Measurements from ENCODE around the gene ZNF618.

Gene ZNF618, protein sequence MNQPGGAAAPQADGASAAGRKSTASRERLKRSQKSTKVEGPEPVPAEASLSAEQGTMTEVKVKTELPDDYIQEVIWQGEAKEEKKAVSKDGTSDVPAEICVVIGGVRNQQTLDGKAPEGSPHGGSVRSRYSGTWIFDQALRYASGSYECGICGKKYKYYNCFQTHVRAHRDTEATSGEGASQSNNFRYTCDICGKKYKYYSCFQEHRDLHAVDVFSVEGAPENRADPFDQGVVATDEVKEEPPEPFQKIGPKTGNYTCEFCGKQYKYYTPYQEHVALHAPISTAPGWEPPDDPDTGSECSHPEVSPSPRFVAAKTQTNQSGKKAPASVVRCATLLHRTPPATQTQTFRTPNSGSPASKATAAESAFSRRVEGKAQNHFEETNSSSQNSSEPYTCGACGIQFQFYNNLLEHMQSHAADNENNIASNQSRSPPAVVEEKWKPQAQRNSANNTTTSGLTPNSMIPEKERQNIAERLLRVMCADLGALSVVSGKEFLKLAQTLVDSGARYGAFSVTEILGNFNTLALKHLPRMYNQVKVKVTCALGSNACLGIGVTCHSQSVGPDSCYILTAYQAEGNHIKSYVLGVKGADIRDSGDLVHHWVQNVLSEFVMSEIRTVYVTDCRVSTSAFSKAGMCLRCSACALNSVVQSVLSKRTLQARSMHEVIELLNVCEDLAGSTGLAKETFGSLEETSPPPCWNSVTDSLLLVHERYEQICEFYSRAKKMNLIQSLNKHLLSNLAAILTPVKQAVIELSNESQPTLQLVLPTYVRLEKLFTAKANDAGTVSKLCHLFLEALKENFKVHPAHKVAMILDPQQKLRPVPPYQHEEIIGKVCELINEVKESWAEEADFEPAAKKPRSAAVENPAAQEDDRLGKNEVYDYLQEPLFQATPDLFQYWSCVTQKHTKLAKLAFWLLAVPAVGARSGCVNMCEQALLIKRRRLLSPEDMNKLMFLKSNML

GRCh38 chr9:113876151-113876992, at the start of gene ZNF618:
TSS of gene ZNF618 (plus strand) at chr9:113876309. CDS start at chr9:113876381, 72 bp downstream.
- DNase-seq (ENCODE audit: low spot score): peak; percentile 23

- DNase-seq (ENCODE audit: low spot score): no peak
These were observed 47.9 kb upstream of the ZNF618 start for GRCh38 chr9:113828221-113828620.

GRCh38 chr9:113837334-113837733, 38.8 kb upstream of the ZNF618 start:
- no peak for DNase-seq (ENCODE audit: low spot score)

DNA sequence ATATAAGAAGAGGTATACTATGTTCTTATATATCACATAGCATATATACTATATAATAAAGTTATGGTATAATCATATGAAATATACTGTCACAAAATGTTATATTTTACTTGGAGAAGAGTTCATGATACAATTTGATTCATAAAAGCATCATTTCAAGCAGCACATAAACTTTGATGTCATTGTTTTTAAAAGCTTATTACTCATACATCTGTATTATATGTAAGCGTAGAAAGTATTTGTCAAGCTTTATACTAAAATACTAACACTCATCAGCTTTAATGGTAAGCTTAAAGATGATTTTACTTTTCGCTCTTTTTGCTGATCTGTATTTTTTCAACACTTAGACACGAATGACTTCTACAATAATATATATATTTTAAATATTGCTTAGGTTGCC, 34.0 kb upstream of the ZNF618 start:
- DNase-seq (ENCODE audit: low spot score): no peak

DNA sequence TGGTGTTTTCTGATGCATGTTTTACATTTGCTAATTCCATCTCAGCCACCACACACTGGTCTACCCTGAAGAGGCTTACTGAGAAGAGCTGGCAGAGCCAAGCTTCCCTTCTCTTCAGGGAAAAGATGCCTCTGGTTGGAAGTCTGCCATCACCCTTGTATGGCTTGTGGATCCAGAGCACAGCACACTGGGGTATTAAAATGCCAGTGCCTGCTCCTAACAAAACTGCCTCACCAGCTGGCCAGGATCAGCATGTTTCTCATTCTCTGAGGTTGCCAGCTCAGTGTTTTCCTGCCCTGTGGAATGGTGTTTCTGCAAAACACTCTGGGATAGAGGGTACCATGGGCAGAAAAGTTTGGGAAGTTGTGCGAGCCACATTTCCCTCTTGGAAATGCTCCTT, 31.6 kb upstream of the ZNF618 start:
- DNase-seq (ENCODE audit: low spot score): no peak

DNA sequence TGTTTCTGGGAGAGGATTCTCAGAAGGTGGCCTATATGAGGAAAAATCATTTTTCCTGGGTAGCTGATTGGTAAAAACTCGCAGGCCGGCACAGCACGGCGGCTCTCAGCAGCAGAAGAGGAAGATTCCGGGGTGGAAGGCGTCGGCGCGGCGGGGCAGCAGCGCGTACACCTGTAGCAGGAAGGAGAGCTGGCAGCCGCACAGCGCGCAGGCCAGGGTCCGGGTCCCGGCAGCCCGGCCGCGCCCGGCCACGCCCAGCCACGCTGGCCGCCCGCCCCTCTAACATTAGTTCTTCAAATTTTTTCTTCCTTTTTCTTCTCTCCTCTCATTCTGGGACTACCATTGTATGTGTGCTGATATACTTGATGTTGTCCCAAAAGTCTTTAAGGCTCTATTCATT, 24.8 kb upstream of the ZNF618 start:
- DNase-seq (ENCODE audit: low spot score): no peak

GRCh38 chr9:113851873-113852272, 24.2 kb upstream of the ZNF618 start:
- no peak for DNase-seq (ENCODE audit: low spot score)

GRCh38 chr9:113853333-113853732, 22.8 kb upstream of the ZNF618 start:
- no peak for DNase-seq (ENCODE audit: low spot score)

DNA sequence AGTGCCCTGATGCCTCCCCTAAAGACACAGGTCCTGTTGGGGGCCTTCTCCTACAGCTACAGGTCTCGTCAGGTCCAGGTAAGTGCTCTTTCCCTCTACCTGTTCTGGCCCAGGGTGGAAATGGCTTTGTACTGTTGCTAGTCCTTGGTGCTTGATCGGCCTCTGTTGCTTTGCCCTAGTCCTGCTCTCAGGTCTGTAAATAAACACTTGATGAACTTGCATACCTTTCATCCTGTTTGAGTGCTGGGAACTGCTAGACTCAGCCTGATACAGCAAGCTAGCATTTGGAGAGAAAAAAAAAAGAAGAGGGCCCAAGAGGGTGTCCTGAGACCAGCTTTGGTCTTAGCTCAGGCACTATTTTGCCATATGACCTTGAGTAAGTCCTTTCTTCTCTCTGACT, 21.8 kb upstream of the ZNF618 start:
- DNase-seq (ENCODE audit: low spot score): no peak

GRCh38 chr9:113857875-113858274, 18.2 kb upstream of the ZNF618 start:
- peak; percentile 48 for DNase-seq (ENCODE audit: low spot score)

GRCh38 chr9:113858282-113858681, 17.8 kb upstream of the ZNF618 start:
- DNase-seq (ENCODE audit: low spot score): no peak

DNA sequence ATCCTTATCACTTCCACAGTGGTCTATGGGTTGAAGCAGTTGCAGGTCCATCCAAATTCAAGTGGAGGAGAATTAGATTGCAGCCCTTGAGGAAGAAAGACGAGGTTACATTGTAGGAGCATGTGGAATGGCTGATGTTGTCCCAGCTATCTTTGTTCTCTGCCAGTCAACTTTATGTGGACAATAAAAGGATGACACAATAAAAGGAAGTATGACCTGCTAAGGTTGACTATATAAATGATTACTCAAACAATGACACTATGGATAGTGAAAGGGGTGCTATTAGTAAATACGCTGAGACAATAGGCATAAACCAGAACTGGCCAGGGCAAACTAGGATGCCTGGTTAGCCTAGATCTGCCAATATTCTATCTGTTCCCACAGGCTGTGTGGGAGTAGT, 12.8 kb upstream of the ZNF618 start:
- DNase-seq (ENCODE audit: low spot score): no peak

DNA sequence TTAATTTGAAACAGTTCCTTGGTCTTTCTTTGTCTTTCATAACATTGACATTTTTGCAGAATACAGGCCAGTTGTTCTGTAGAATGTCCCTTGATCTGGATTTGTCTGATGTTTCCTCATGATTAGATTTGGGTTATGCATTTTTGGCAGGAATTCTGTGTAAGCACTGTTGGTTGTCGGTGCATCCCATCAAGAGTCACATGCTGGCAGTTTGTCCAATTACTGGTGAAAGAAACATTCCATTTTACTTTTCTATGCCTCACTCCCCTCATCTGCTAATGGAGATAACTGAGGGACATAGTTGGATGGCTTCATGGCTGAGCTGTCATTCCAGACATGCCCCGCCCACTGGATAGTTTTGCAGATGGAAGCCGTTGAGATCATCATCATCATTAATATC, 7.6 kb upstream of the ZNF618 start:
- no peak for DNase-seq (ENCODE audit: low spot score)

DNA sequence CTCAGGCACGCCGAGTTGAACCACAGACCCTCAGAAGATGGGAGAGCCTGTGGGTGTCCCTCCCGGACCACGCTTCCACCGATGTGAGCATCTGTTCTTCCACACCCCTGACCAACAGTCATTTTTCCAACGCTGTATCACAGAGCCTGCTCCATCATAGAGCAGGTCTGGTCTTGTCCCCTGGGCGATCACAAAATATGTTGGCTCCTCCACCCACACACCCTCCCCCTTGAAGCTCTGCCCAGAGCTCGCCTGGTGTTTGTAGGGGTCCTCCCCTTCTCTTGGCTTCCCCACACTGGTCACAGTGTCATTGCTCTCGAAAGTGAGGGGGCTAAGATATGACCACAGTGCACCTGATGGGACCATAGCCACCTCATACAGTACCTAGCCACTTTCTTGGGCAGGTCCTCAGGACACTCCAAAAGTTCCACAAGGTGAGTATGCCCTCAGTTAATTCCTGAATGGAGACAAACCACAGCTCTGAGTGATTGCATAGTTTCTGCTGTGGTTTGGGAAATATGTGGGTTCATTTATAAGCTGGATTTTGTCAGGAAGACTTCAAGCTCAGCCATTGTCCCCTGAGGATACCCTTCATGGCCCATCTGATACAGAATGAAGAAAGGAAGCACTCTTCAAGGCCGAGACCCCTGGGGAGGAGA, 3.5 kb upstream of the ZNF618 start:
- DNase-seq (ENCODE audit: low spot score): no peak

GRCh38 chr9:113873446-113873845, 2.7 kb upstream of the ZNF618 start:
- DNase-seq (ENCODE audit: low spot score): no peak

GRCh38 chr9:113873926-113874325, 2.2 kb upstream of the ZNF618 start:
- no peak for DNase-seq (ENCODE audit: low spot score)

DNA sequence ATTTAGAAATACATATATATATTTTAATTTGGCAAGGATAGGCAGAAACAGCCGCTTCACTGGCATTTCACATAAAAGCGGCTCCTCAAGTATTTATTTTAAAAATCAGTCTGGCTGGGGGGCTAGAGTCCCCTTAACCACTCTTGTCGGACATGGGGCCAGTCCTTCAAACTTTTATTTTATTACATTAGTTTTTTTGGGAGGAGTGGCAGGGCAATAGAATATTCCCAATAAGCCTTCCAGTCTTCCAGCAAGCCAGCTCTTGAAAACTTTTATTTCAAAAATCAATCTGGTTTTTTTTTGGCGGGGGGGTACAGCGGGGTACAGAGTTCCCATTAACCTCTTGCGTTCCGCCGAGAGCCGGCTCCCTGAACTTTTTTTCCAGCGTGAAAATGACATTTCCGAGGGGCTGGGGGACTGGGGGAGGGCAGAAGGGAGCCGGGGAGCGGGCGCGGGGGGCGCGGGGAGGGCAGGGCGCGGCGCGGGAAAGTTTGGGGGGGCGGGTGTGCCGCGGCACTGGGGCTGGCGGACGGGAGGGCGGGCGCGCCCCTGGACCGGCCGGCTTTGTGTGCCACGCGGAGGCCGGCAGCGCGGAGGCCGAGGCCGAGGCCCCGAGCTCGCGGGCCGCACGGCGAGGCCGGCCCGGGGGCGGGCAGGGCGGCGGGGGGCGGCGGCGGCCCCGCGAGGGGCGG, 504 bp upstream of the ZNF618 start:
- no peak for DNase-seq (ENCODE audit: low spot score)

- DNase-seq (ENCODE audit: low spot score): no peak
These were observed 872 bp downstream of the ZNF618 start for GRCh38 chr9:113876993-113877368.

- no peak for DNase-seq (ENCODE audit: low spot score)
These were observed 3.2 kb downstream of the ZNF618 start for GRCh38 chr9:113879318-113879717.

GRCh38 chr9:113879911-113880310, 3.8 kb downstream of the ZNF618 start:
- DNase-seq (ENCODE audit: low spot score): no peak

DNA sequence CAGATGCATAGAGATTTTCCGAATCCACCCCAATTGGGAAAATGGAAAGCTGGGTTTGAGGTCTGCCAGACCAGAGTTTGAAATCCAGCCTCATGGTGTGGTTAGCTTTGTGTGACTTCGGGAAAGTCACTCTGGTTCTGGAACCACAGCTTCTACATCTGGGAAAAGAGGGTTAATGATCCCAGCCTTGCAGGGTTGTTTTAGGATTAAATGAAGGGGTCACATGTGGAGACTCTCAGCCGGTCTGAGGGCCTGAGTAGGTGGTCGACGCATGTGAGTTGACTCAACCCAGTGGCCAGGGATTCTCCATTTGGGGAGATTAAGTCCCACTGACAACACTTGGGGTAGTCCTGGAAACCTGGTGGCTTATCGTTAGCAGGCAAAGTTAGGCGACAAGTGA, 6.1 kb downstream of the ZNF618 start:
- no peak for DNase-seq (ENCODE audit: low spot score)

Measured in pons (tissue), 1 donor.